Smooth muscle cell (in vitro differentiated cells): Measurements from ENCODE around the gene ARID1A. TPM values are rescaled to one million over a fixed set of nuclear protein-coding genes. Genes with fewer than 3 reads are reported as not detected.

Experiments
- DNase-seq: peaks from one replicate; lab custom pipeline; 2025; ENCODE audit not compliant: unreplicated experiment; lab: John Stamatoyannopoulos, UW
- H2AFZ ChIP-seq: fragments of 200-600 bp; sonication (generic); 2 replicates; pipeline ENCODE4 v1.6.0; 2016; ENCODE audit warnings: antibody characterized with exemption, low read depth, mild to moderate bottlenecking
- H3F3A ChIP-seq: fragments of 200-600 bp; sonication (generic); 2 replicates; pipeline ENCODE4 v1.6.0; 2017; ENCODE audit warnings: antibody characterized with exemption, low read depth
- H3K27ac ChIP-seq: fragments of 200-600 bp; sonication (generic); 2 replicates; pipeline ENCODE4 v1.5.1; 2016; ENCODE audit warnings: low read depth, mild to moderate bottlenecking
- H3K27me3 ChIP-seq: fragments of 200-600 bp; sonication (generic); 2 replicates; pipeline ENCODE4 v1.6.1; 2016; ENCODE audit warnings: low read depth, mild to moderate bottlenecking
- H3K36me3 ChIP-seq: fragments of 200-600 bp; sonication (generic); 2 replicates; pipeline ENCODE4 v1.5.1; 2016; ENCODE audit warnings: low read depth
- H3K4me1 ChIP-seq: fragments of 200-600 bp; sonication (generic); 2 replicates; pipeline ENCODE4 v1.5.1; 2016; ENCODE audit warnings: low read depth
- H3K4me2 ChIP-seq: fragments of 200-600 bp; sonication (generic); 2 replicates; pipeline ENCODE4 v1.6.0; 2016; ENCODE audit warnings: mild to moderate bottlenecking
- H3K4me3 ChIP-seq: fragments of 200-600 bp; sonication (generic); 2 replicates; pipeline ENCODE4 v1.5.1; 2016; ENCODE audit warnings: mild to moderate bottlenecking
- H3K79me2 ChIP-seq: fragments of 200-600 bp; sonication (generic); 2 replicates; pipeline ENCODE4 v1.6.0; 2016; ENCODE audit warnings: low read depth, mild to moderate bottlenecking
- H3K9ac ChIP-seq: fragments of 200-600 bp; sonication (generic); 2 replicates; pipeline ENCODE4 v1.6.0; 2016; ENCODE audit warnings: low read depth
- H3K9me3 ChIP-seq: fragments of 200-600 bp; sonication (generic); replicated peaks from 2 replicates; pipeline ENCODE4 v1.5.1; 2016; ENCODE audit warnings: low read depth
- H4K20me1 ChIP-seq: fragments of 200-600 bp; sonication (generic); 2 replicates; pipeline ENCODE4 v1.6.0; 2016; ENCODE audit warnings: low read depth
- CTCF ChIP-seq: fragments of 200-600 bp; sonication (generic); IDR thresholded peaks from 2 replicates; pipeline ENCODE4 v1.5.1; 2017; ENCODE audit warnings: borderline replicate concordance, mild to moderate bottlenecking, antibody characterized with exemption; ENCODE audit not compliant: insufficient read depth, poor library complexity, severe bottlenecking
- WGBS: methylation state at CpG from one replicate; pipeline ENCODE4 v1.1.7; 2016; ENCODE audit warnings: low lambda C conversion rate; 5-methylcytosine and 5-hydroxymethylcytosine counted together
- polyA plus RNA-seq: library from polyadenylated mRNA; unstranded; fragments of >200 nt; fragmentation: Nextera tagmentation; extraction: Ambion mirVana; gene quantifications from 2 replicates; pipeline ENCODE4 v1.2.1, GENCODE V29; 2016
- total RNA-seq: library from RNA; depleted of rRNA; stranded (reverse); fragments of >200 nt; gene quantifications from 2 replicates; pipeline ENCODE4 v1.2.3, GENCODE V29; 2014

The ARID1A gene
- total and polyA plus RNA-seq, 2 experiments from 2014 or later = 17.5 to 33.1 TPM

- Histone ChIP-seq H3K36me3 (peaks cover 29% of the 10 kb centered on the region), H3K4me2 (no peak overlapping the region), H4K20me1 (peaks cover 96% of the 10 kb centered on the region), H3F3A (no peaks in the 10 kb centered on the region), H3K27me3 (no peaks in the 10 kb centered on the region), H2AFZ (no peak overlapping the region), H3K9ac (no peak overlapping the region), H3K4me3 (no peak overlapping the region), H3K79me2 (peaks cover 93% of the 10 kb centered on the region), H3K4me1 (no peaks in the 10 kb centered on the region), H3K27ac (no peak overlapping the region), H3K9me3 (no peaks in the 10 kb centered on the region)
- WGBS = 99% methylated on average over 3 of the region's 3 CpGs
- no peak for DNase-seq
- no peak for TF ChIP-seq CTCF
Observed at GRCh38 chr1:26758358-26758757, 62.5 kb downstream of the ARID1A start.

GRCh38 chr1:26759531-26759930 lies 63.7 kb downstream of the ARID1A start:
- no peak for DNase-seq
- Histone ChIP-seq H3F3A (no peaks in the 10 kb centered on the region), H2AFZ (no peak overlapping the region), H3K4me1 (no peaks in the 10 kb centered on the region), H3K4me3 (no peak overlapping the region), H3K27ac (no peak overlapping the region), H4K20me1 (peaks cover 95% of the 10 kb centered on the region), H3K36me3 (peaks cover 27% of the 10 kb centered on the region), H3K27me3 (no peaks in the 10 kb centered on the region), H3K9me3 (no peaks in the 10 kb centered on the region), H3K9ac (no peak overlapping the region), H3K79me2 (peaks cover 93% of the 10 kb centered on the region), H3K4me2 (no peak overlapping the region)
- TF ChIP-seq CTCF = no peak

- Histone ChIP-seq H3K9ac (no peak overlapping the region), H3K36me3 (peaks cover 31% of the 10 kb centered on the region), H4K20me1 (peaks cover 99% of the 10 kb centered on the region), H3F3A (peaks cover under 1% of the 10 kb centered on the region), H3K27me3 (no peaks in the 10 kb centered on the region), H3K79me2 (peaks cover 83% of the 10 kb centered on the region), H3K9me3 (no peaks in the 10 kb centered on the region), H3K27ac (no peak overlapping the region), H3K4me1 (no peaks in the 10 kb centered on the region), H3K4me2 (no peak overlapping the region), H3K4me3 (no peak overlapping the region), H2AFZ (no peak overlapping the region)
- 83% methylated on average over 3 of the region's 3 CpGs for WGBS
- no peak for TF ChIP-seq CTCF
- DNase-seq = no peak
Observed at GRCh38 chr1:26761217-26761616, 65.4 kb downstream of the ARID1A start.

GRCh38 chr1:26767714-26768113 lies 71.9 kb downstream of the ARID1A start:
- Histone ChIP-seq H3K4me3 (no peak overlapping the region), H2AFZ (no peak overlapping the region), H3K79me2 (peaks cover 25% of the 10 kb centered on the region), H4K20me1 (peaks cover 97% of the 10 kb centered on the region), H3F3A (peaks cover 40% of the 10 kb centered on the region), H3K27me3 (no peaks in the 10 kb centered on the region), H3K4me1 (no peaks in the 10 kb centered on the region), H3K36me3 (peaks cover 16% of the 10 kb centered on the region), H3K9ac (no peak overlapping the region), H3K4me2 (peak overlapping the region; percentile 20), H3K9me3 (no peaks in the 10 kb centered on the region), H3K27ac (peak overlapping the region; percentile 14)
- no peak for DNase-seq
- no peak for TF ChIP-seq CTCF
- 70% methylated on average over 4 of the region's 4 CpGs for WGBS
